ENCODE results near the gene ARHGEF10L.

Gene ARHGEF10L

DNA sequence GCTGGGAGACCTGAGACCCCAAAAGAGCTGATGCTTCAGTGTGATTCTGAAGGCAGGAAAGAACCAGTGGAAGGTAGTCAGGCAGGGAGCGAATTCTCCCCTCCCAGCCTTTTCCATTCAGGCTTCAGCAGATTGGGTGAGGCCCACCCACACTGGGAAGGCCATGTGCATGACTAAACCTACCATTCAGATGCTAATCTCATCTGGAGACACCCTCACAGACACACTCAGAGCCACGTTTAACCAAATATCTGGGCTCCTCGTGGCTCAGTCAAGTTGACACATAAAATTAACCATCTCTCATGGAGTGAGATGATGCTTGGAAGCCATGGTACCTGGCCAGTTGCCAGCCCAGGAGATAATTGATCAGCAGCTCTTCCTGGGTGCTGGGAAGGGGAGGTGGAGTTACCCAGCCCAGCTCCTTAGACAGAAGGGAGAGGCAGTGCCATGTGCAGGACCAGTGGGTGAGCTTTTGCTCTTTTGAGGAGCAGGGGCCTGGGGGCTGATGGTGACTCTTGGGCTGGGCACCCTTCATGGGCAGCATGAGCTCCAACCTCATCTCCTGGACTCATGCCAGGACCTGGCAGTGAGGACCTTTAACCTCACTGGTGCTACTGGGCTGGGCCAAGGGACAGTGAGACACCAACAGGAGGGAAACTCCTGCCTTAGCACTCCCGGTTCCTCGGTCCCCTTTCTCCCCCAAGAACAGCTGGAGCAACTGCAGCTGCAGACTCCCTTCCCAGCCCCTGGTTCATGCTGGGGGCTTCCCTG lies 126.6 kb downstream of the ARHGEF10L start:
- no peak overlapping the region for H3K27ac ChIP-seq (ENCODE audit: low read length, poor library complexity, severe bottlenecking)
- no peak overlapping the region for H2BK5ac ChIP-seq (ENCODE audit: low read depth, low read length, poor library complexity, severe bottlenecking)
- no peaks in the 10 kb centered on the region for H3K79me1 ChIP-seq (replicated peaks; ENCODE audit: low read length, poor library complexity, severe bottlenecking)
- no peak overlapping the region for H2AK5ac ChIP-seq (ENCODE audit: low read length, severe bottlenecking)
- no peak overlapping the region for H2BK12ac ChIP-seq (ENCODE audit: low read length in 2 of 2)
- H3K23ac ChIP-seq (ENCODE audit: low read length in 2 of 2): no peak overlapping the region
- peak overlapping the region; percentile 31 for H2BK15ac ChIP-seq (ENCODE audit: low read depth, poor library complexity, severe bottlenecking)
- H3K9ac ChIP-seq (ENCODE audit: low read length): no peak overlapping the region
- WGBS: 88% methylated on average over 4 of the region's 5 CpGs
- H4K91ac ChIP-seq (ENCODE audit: low read length): no peak overlapping the region
- no peaks in the 10 kb centered on the region for H3K27me3 ChIP-seq (ENCODE audit: control insufficient read depth in 1 of 2, insufficient read depth in 1 of 2, low read length in 2 of 2)
- H3K4me2 ChIP-seq (ENCODE audit: low read length, poor library complexity, severe bottlenecking): no peak overlapping the region
- H4K8ac ChIP-seq (ENCODE audit: low read length): no peak overlapping the region
- peaks cover 34 to 75% of the 10 kb centered on the region in 2 experiments for H3K36me3 ChIP-seq (ENCODE audit: control insufficient read depth in 1 of 2, insufficient read depth in 2 of 2, low read depth in 1 of 2, low read length in 2 of 2)
- no peak overlapping the region for H2BK120ac ChIP-seq (ENCODE audit: low read depth, low read length)
- no peaks in the 10 kb centered on the region for H3K9me3 ChIP-seq (ENCODE audit: control insufficient read depth, low read length)
- no peak overlapping the region for H3K18ac ChIP-seq (ENCODE audit: low read depth in 1 of 2, low read length in 2 of 2)
- H3K4me1 ChIP-seq (ENCODE audit: control insufficient read depth, insufficient read depth, low read depth, low read length): peaks cover 3% of the 10 kb centered on the region
- no peak overlapping the region for H3K14ac ChIP-seq (ENCODE audit: low read length in 2 of 2)
- DNase-seq: no peak
- no peak overlapping the region for H3K4me3 ChIP-seq (ENCODE audit: insufficient read depth in 1 of 2, low read depth in 1 of 2, low read length in 2 of 2)
- H2AFZ ChIP-seq (ENCODE audit: low read depth, low read length): no peak overlapping the region
- H3K4ac ChIP-seq (ENCODE audit: low read depth in 1 of 2, low read length in 2 of 2): no peak overlapping the region

DNA sequence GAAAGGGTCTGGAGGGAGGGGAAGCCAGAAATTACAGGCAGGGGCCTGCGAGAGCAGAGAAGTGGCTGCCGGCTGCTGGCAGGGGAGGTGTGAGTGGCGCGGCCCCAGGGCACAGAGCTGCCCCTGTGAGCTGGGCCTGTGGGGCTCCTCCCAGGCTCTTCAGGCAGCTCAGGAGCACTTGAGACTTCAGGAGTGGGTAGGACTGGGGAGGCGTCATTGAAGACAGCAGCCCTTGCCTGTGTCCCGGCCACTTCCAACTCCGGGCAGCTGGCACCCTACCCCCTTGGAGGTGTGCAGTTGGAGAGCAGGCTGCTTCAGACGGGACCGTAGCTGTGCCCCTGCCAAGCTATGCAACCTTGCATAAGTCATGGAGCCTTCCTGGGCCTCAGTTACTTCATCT lies 128.1 kb downstream of the ARHGEF10L start:
- Histone ChIP-seq H3K27ac (ENCODE audit: low read length, poor library complexity, severe bottlenecking) (no peak overlapping the region), H4K91ac (ENCODE audit: low read length) (no peak overlapping the region), H2AFZ (ENCODE audit: low read depth, low read length) (no peak overlapping the region), H2BK12ac (ENCODE audit: low read length in 2 of 2) (no peak overlapping the region), H2BK120ac (ENCODE audit: low read depth, low read length) (no peak overlapping the region), H2BK15ac (ENCODE audit: low read depth, poor library complexity, severe bottlenecking) (no peak overlapping the region), H3K79me1 (replicated peaks; ENCODE audit: low read length, poor library complexity, severe bottlenecking) (peaks cover 3% of the 10 kb centered on the region), H3K4me3 (ENCODE audit: insufficient read depth in 1 of 2, low read depth in 1 of 2, low read length in 2 of 2) (no peak overlapping the region), H3K4me1 (ENCODE audit: control insufficient read depth, insufficient read depth, low read depth, low read length) (peaks cover 5% of the 10 kb centered on the region), H3K18ac (ENCODE audit: low read depth in 1 of 2, low read length in 2 of 2) (no peak overlapping the region), H4K8ac (ENCODE audit: low read length) (no peak overlapping the region), H2BK5ac (ENCODE audit: low read depth, low read length, poor library complexity, severe bottlenecking) (no peak overlapping the region), H3K27me3 (ENCODE audit: control insufficient read depth in 1 of 2, insufficient read depth in 1 of 2, low read length in 2 of 2) (no peaks in the 10 kb centered on the region), H3K4ac (ENCODE audit: low read depth in 1 of 2, low read length in 2 of 2) (no peak overlapping the region), H3K9ac (ENCODE audit: low read length) (no peak overlapping the region), H3K14ac (ENCODE audit: low read length in 2 of 2) (no peak overlapping the region), H3K36me3 (ENCODE audit: control insufficient read depth in 1 of 2, insufficient read depth in 2 of 2, low read depth in 1 of 2, low read length in 2 of 2) (peaks cover 31 to 75% of the 10 kb centered on the region in 2 experiments), H3K9me3 (ENCODE audit: control insufficient read depth, low read length) (no peaks in the 10 kb centered on the region), H3K23ac (ENCODE audit: low read length in 2 of 2) (no peak overlapping the region), H2AK5ac (ENCODE audit: low read length, severe bottlenecking) (no peak overlapping the region), H3K4me2 (ENCODE audit: low read length, poor library complexity, severe bottlenecking) (no peak overlapping the region)
- no peak for DNase-seq
- 91% methylated on average over 9 of the region's 9 CpGs for WGBS

DNA sequence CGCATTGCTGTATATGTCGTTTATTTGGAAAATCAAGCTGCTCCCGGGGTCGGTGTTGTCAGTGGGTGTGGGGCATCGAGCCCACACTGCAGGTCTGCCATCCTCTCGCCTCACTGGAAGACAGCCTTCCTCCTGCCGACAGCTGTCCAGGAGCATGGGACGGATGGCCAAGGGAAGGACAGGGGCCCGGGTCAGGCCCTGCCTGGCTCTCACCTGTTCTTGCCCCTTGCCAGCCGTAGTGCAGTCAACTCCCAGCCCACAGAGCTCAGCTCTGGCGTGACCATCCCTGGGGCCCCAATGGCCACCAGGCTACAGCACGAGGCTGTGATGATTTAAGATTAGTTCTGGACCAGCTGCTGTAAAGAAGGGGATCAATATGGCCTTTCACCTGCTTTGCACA lies 128.7 kb downstream of the ARHGEF10L start:
- Histone ChIP-seq H3K4me3 (ENCODE audit: insufficient read depth in 1 of 2, low read depth in 1 of 2, low read length in 2 of 2) (no peak overlapping the region), H4K8ac (ENCODE audit: low read length) (no peak overlapping the region), H3K27ac (ENCODE audit: low read length, poor library complexity, severe bottlenecking) (no peak overlapping the region), H3K9me3 (ENCODE audit: control insufficient read depth, low read length) (no peaks in the 10 kb centered on the region), H3K23ac (ENCODE audit: low read length in 2 of 2) (no peak overlapping the region), H2BK15ac (ENCODE audit: low read depth, poor library complexity, severe bottlenecking) (no peak overlapping the region), H3K9ac (ENCODE audit: low read length) (no peak overlapping the region), H4K91ac (ENCODE audit: low read length) (no peak overlapping the region), H2BK120ac (ENCODE audit: low read depth, low read length) (no peak overlapping the region), H2AK5ac (ENCODE audit: low read length, severe bottlenecking) (no peak overlapping the region), H3K18ac (ENCODE audit: low read depth in 1 of 2, low read length in 2 of 2) (no peak overlapping the region), H2BK12ac (ENCODE audit: low read length in 2 of 2) (no peak overlapping the region), H2BK5ac (ENCODE audit: low read depth, low read length, poor library complexity, severe bottlenecking) (no peak overlapping the region), H2AFZ (ENCODE audit: low read depth, low read length) (no peak overlapping the region), H3K14ac (ENCODE audit: low read length in 2 of 2) (no peak overlapping the region), H3K4me2 (ENCODE audit: low read length, poor library complexity, severe bottlenecking) (no peak overlapping the region), H3K4me1 (ENCODE audit: control insufficient read depth, insufficient read depth, low read depth, low read length) (peaks cover 5% of the 10 kb centered on the region), H3K36me3 (ENCODE audit: control insufficient read depth in 1 of 2, insufficient read depth in 2 of 2, low read depth in 1 of 2, low read length in 2 of 2) (peaks cover 31 to 77% of the 10 kb centered on the region in 2 experiments), H3K4ac (ENCODE audit: low read depth in 1 of 2, low read length in 2 of 2) (no peak overlapping the region), H3K79me1 (replicated peaks; ENCODE audit: low read length, poor library complexity, severe bottlenecking) (peaks cover 3% of the 10 kb centered on the region), H3K27me3 (ENCODE audit: control insufficient read depth in 1 of 2, insufficient read depth in 1 of 2, low read length in 2 of 2) (no peaks in the 10 kb centered on the region)
- DNase-seq: no peak
- 95% methylated on average over 12 of the region's 12 CpGs for WGBS

DNA sequence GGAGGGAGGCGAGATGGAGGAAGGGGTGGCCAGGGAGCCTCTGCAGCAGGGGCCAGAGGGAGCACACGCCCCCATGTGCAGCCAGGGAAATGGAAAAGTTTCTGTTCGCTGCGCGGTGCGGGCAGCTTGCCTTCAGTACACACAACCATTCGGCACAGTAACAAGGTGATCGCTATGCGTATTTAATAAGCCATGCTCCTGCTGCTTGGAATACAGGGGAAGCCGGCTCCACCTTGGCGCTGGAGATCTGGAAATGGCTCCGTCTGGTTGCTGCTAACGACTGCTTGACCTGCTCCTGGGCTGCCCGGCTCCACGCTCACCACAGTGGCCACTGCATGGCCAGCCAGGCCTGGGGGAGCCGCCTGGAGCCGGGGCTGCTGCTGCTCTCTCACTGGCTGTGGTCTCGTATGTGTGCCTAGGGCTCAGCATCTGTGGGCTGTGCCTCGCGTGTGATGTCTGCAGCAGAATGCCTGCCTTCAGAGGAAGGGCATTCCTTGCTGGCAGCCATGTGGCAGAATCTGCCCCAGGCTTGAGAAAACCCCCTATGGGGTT lies 129.2 kb downstream of the ARHGEF10L start:
- WGBS: 97% methylated on average over 20 of the region's 20 CpGs
- Histone ChIP-seq H3K27me3 (ENCODE audit: control insufficient read depth in 1 of 2, insufficient read depth in 1 of 2, low read length in 2 of 2) (no peaks in the 10 kb centered on the region), H3K23ac (ENCODE audit: low read length in 2 of 2) (no peak overlapping the region), H3K4me3 (ENCODE audit: insufficient read depth in 1 of 2, low read depth in 1 of 2, low read length in 2 of 2) (no peak overlapping the region), H2BK15ac (ENCODE audit: low read depth, poor library complexity, severe bottlenecking) (no peak overlapping the region), H3K4ac (ENCODE audit: low read depth in 1 of 2, low read length in 2 of 2) (no peak overlapping the region), H2AK5ac (ENCODE audit: low read length, severe bottlenecking) (no peak overlapping the region), H2AFZ (ENCODE audit: low read depth, low read length) (no peak overlapping the region), H2BK12ac (ENCODE audit: low read length in 2 of 2) (no peak overlapping the region), H3K14ac (ENCODE audit: low read length in 2 of 2) (no peak overlapping the region), H3K9ac (ENCODE audit: low read length) (no peak overlapping the region), H3K36me3 (ENCODE audit: control insufficient read depth in 1 of 2, insufficient read depth in 2 of 2, low read depth in 1 of 2, low read length in 2 of 2) (peaks cover 30 to 80% of the 10 kb centered on the region in 2 experiments), H3K27ac (ENCODE audit: low read length, poor library complexity, severe bottlenecking) (no peak overlapping the region), H2BK120ac (ENCODE audit: low read depth, low read length) (no peak overlapping the region), H3K79me1 (replicated peaks; ENCODE audit: low read length, poor library complexity, severe bottlenecking) (peaks cover 5% of the 10 kb centered on the region), H4K8ac (ENCODE audit: low read length) (no peak overlapping the region), H4K91ac (ENCODE audit: low read length) (no peak overlapping the region), H3K18ac (ENCODE audit: low read depth in 1 of 2, low read length in 2 of 2) (no peak overlapping the region), H3K4me1 (ENCODE audit: control insufficient read depth, insufficient read depth, low read depth, low read length) (peaks cover 9% of the 10 kb centered on the region), H3K9me3 (ENCODE audit: control insufficient read depth, low read length) (no peaks in the 10 kb centered on the region), H2BK5ac (ENCODE audit: low read depth, low read length, poor library complexity, severe bottlenecking) (no peak overlapping the region), H3K4me2 (ENCODE audit: low read length, poor library complexity, severe bottlenecking) (no peak overlapping the region)
- DNase-seq: no peak
